SIG-M5 treated with dmso at 0.1 percent for 504 hours (cell line): ENCODE measurements around the gene C16orf74.

ENCODE experiments used
- DNase-seq: peaks from one replicate; lab custom pipeline; 2025; ENCODE audit not compliant: unreplicated experiment; lab: John Stamatoyannopoulos, UW

The C16orf74 gene

DNA sequence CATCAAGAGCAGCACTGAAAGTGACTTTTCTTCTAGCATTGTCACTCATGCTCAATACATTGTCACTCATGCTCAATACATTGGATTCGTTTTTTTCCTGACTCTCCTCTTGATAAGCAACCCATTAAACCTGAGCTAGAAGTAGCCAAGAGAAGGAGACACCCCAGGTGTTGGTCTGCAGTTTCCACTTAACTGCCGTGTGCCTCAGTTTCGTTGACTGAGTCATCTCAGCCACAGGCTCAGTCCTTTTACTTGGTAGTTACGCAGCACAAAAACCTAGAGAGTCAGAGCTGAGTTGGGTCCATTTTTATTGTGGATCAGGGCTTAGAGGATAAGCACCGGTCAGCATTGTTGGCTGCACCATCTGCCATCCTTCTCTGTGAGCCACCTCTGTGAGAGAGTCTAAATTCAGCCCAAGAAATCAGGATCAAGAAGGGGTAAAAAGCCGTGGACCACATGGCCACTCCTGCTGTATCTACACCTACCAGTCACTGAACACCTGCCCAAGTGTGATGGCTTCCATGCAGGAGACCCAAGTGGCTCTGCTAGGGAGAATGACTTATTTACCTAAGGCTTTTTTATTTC lies 73.4 kb downstream of the C16orf74 start:
- no peak for DNase-seq

- DNase-seq, result no peak
Measured at GRCh38 chr16:85676466-85676865, 74.4 kb downstream of the C16orf74 start.

- peak; percentile 32 for DNase-seq
Measured at GRCh38 chr16:85675251-85675874, 75.5 kb downstream of the C16orf74 start.

DNA sequence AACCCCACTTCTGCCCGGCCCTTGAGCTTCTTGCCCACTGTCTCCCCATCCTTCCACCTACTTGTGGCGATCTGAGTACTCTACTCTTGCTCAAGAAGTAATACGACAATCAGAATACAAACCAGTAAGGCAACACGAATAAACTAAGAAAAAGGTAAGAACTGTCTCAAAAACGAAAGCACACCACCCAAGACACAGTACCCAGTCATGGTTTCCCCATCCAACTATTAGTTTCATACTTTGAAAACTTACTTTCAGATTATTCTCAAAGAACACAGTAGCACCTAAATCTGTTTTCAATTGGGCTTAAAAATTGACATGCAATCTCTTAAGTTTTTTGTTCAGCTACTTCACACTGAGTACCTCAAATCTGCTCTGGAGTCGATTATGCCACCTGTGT lies 76.1 kb downstream of the C16orf74 start:
- no peak for DNase-seq

GRCh38 chr16:85674418-85674755 lies 76.5 kb downstream of the C16orf74 start:
- DNase-seq, result no peak

- no peak for DNase-seq
Measured at GRCh38 chr16:85673529-85674417, 77.1 kb downstream of the C16orf74 start.

DNA sequence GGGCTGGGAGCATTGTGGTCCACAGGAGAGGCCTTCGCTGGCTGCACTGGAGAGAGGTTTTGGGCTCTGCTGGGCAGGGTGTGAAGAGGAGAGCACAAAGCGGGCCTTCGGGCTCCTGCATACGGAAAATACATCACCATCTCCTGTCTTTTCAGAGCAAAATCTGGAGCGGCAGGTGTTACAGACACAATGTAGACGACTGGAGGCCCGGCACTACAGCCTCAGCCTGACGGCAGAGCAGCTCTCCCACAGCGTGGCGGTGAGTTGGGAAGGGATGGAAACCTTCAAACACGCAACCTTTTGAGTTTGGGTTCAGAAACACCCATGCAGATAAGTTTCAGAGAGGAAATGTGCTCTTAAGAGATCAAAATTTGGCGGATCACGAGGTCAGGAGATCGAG lies 80.1 kb downstream of the C16orf74 start:
- DNase-seq, result no peak

DNA sequence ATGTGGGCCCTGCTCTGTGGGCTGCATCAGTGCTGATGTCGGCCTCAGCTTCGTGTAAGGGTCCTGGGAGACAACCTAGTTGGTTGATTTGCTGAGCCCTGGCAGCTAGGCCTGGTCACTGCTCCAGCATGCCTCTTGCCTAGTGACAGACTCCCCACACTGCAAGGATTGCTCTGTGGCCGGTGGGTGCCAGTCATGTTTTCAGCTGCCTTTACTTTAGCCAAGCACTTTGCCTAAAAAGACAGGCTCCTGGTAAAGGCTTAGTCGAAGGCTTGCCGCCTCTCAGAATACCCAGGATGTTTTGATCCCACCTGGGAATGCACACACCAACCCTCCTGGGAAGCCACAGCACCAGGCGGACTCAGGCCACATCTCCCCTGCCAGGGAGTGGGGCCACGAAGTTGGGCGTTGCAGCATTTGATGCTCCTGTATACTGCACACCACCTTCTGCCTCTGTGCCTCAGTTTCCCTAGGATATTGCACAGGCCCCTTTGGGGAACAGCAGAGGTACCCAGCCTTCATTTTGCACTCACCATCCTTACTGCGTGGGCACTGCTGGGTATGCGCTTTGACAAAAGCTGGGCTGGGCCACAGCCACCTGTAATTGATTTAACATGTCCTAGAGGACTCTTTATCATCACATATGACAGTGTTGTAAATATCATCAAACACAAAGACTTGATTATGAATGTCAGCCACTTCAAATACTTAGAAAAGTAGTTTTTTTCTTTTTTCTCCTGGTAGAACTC lies 82.0 kb downstream of the C16orf74 start:
- no peak for DNase-seq

- DNase-seq, result no peak
Measured at GRCh38 chr16:85667841-85668413, 83.0 kb downstream of the C16orf74 start.

- DNase-seq, result no peak
Measured at GRCh38 chr16:85667261-85667660, 83.6 kb downstream of the C16orf74 start.

DNA sequence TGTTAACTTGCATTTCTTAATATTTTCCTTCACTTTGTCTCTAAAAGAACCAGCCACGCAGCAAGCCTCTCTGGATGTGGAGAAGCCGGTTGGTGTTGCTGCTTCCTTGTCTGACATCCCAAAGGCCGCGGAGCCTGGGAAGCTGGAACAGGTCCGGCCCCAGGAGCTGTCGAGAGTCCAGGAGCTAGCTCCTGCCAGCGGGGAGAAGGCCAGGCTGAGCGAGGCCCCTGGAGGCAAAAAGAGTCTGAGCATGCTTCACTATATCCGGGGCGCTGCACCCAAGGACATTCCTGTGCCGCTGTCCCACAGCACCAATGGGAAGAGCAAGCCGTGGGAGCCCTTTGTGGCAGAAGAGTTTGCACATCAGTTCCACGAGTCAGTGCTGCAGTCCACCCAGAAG lies 85.0 kb downstream of the C16orf74 start:
- DNase-seq, result no peak

- DNase-seq, result no peak
Measured at GRCh38 chr16:85665373-85665740, 85.5 kb downstream of the C16orf74 start.

- DNase-seq, result no peak
Measured at GRCh38 chr16:85664580-85665372, 86.1 kb downstream of the C16orf74 start.

- DNase-seq, result no peak
Measured at GRCh38 chr16:85663891-85664321, 87.0 kb downstream of the C16orf74 start.

DNA sequence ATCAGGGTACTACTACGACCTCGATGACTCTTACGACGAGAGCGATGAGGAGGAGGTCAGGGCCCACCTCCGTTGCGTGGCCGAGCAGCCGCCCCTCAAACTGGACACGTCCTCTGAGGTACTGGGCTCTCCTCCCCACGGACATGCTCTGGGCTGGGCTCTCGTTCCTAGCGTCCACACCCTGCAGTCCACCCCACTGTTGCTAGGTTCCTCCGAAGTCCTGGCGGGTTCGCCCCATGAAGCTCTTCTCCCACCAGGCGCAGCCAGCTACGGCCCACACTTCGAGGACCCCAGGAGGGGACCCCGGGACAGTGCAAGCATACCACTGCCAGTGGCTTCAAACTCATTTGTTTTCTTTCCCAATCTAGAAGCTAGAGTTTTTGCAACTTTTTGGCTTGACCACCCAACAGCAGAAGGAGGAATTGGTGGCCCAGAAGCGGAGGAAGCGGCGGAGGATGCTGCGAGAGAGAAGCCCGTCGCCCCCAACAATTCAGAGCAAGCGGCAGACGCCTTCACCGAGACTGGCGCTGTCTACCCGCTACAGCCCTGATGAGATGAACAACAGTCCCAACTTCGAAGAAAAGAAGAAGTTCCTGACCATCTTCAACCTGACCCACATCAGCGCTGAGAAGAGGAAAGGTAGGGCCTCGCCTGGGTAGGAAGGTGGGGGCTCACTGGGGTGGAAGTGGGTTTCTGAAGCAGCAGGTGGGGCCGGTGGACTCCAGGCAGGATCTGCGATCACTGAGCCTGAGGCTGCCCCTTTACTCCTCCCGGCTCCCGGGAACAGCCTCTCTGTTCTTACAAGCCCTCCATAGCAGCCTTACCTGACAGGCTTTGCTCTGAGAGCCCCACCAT lies 87.7 kb downstream of the C16orf74 start:
- DNase-seq, result no peak

DNA sequence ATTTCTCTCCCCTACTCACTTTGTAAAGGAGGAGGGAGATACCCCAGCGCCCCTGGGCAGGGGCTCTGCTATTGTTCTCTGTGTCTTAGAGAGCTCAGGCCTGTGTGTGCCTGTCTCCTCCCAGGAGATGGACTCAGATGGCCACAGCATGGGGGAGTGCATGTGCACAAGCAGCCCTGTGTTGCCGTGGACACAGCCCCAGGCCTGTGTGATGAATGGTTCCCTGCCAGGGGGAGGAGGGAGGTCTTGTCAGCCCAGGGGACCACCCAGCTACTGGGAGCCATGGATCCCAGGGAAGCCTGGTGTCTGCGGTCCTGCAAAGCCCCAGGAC lies 88.4 kb downstream of the C16orf74 start:
- DNase-seq, result no peak

DNA sequence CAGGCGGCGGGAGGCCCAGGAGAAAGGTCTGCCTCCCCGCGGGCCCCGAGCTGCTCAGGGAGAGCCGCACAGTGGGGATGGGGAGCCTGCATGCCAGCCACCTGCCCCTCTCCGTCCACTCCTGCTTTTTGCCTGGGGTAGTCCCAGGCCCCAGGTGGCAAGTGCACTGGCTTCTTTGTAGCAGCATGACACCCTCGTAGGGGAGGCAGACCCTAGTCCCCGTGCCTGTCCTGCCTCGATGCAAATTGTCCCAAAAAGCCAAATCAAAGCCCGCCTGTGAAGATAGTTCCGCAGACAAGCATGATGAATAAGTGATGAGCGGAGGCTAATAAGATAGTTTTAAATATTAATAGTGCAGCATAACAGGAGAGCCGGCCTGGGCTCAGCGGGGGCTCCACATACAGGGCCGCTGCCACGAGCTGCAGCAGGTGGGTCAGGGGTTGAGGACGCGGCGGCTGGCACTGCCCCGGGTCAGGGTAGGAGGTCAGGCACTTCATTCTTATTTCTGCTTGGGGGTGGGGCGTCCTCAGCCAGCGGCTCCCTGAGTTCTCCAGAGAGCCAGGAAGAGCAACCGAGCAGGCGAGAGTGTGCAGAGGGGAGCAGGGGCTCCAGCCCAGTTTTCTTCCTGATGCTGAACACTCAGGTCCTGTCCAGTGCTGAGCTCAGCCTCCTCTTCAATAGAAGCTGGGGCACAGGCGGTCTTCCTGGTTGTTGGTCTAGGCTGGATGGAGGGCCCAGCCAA lies 89.0 kb downstream of the C16orf74 start:
- DNase-seq, result no peak

DNA sequence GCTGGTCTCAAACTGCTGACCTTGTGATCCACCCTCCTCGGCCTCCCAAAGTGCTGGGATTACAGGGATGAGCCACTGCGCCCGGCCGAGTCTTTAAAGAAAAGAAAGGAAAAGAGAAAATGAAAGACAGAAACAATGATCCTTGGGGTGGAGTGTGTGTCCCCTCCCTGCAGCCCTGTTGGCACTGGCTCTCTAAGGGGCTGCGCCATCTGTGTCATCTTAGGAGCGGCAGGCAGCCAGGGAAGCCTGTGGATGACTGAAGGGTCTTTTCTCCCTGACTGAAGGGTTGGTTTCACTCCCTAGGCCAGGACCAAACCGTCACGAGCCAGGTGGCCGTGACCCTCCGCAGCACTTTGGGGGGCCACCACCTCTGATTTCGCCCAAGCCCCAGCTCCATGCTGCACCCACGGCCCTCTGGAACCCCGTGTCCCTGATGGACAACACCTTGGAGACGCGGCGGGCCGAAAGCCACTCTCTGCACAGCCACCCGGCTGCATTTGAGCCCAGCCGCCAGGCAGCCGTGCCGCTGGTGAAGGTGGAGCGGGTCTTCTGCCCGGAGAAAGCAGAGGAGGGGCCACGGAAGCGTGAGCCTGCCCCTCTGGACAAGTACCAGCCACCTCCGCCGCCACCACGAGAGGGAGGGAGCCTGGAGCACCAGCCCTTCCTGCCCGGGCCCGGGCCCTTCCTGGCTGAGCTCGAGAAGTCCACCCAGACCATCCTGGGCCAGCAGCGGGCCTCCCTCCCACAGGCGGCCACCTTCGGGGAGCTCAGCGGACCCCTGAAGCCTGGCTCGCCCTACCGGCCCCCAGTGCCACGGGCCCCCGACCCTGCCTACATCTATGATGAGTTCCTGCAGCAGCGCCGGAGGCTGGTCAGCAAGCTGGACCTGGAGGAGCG lies 89.8 kb downstream of the C16orf74 start:
- no peak for DNase-seq
